ENCODE results near the gene CPOX.

- TF ChIP-seq POLR2A (IDR thresholded peaks at IDR 0.05) (no peak), CTCF (IDR thresholded peaks at IDR 0.05) (no peak)
Observed at GRCh38 chr3:98565237-98565643, 28.2 kb downstream of the CPOX start.

All from heart left ventricle (tissue), 13 donors.